ENCODE measurements around the gene ARL15. TPM values are rescaled to one million over a fixed set of nuclear protein-coding genes. Genes with fewer than 3 reads are reported as not detected.

The ARL15 gene
- total and polyA plus RNA-seq, 2 donors (not counting 1 experiment from before 2014, with no cell fraction given) = 5.8 to 20.5 TPM

DNA sequence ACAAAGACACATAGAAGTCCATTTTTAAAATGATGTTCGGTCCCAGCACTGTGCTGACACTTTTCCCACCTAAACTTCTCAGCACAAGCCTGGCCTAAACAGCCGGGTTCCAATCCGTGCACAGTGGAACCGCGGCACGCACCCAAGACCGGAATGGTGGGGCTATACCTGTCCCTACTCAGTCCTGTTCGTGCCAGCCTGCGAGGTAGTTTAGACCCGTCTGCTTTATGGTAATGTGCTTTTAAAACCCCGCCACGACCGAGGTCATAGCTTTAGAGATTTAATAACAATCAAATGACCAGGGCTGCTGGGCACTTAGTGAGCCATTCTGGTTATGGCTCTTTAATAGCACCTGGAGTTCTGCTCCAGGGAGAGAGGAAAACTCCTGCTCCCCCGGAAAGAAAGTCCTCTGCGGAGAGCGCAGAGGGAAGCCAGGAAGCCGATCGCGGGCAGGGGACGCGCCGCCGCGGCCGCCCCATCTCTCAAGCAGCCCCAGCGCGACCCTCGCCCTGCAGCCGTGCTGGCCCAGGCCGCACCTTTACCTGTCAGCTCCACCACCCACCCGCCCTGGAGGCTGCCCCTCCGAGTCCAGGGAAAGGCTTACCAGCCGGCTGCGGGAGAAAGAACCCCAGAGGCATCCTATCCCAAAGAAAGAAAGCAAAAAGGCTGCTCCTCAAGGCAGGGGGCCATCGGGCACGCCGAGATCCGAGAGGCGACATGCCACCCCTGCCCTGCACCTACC, 511 bp downstream of the ARL15 start:
- Histone ChIP-seq H3K27ac (ENCODE audit: low read length in 2 of 2) (peak overlapping the region; percentile 49 to 80), H3K27me3 (replicated peaks in 1 of 4; ENCODE audit: control extremely low read depth in 1 of 4, control insufficient read depth in 3 of 4, insufficient read depth in 4 of 4, low read length in 3 of 4) (peaks cover 0 to 3% (median 1%) of the 10 kb centered on the region in 4 experiments), H3K79me2 (ENCODE audit: control insufficient read depth, insufficient read depth, low read length) (peaks cover 60% of the 10 kb centered on the region), H4K20me1 (ENCODE audit: control insufficient read depth, insufficient read depth, low read length, poor library complexity, severe bottlenecking) (no peaks in the 10 kb centered on the region), H3K4me3 (ENCODE audit: control extremely low read depth in 1 of 5, extremely low read depth in 1 of 5, insufficient read depth in 1 of 5, low read depth in 2 of 5, low read length in 4 of 5) (peak overlapping the region; percentile 73 to 100 (median 88)), H3K36me3 (replicated peaks in 1 of 2; ENCODE audit: control extremely low read depth in 1 of 2, control insufficient read depth in 1 of 2, extremely low read depth in 1 of 2, insufficient read depth in 2 of 2, low read length in 1 of 2) (no peaks in the 10 kb centered on the region), H2AFZ (ENCODE audit: insufficient read depth, low read depth, low read length, poor library complexity, severe bottlenecking) (peak overlapping the region; percentile 92), H3K9me3 (ENCODE audit: control extremely low read depth in 1 of 3, control insufficient read depth in 2 of 3, insufficient read depth in 1 of 3, low read length in 2 of 3) (no peaks in the 10 kb centered on the region), H3K4me2 (replicated peaks; ENCODE audit: low read depth, low read length, poor library complexity, severe bottlenecking) (peak overlapping the region; percentile 80), H3K9ac (ENCODE audit: low read length) (peak overlapping the region; percentile 96), H3K4me1 (ENCODE audit: control insufficient read depth in 2 of 2, insufficient read depth in 2 of 2, low read length in 2 of 2) (peaks cover 8 to 20% of the 10 kb centered on the region in 2 donors)
- Mint-ChIP-seq H3K4me3 (peak overlapping the region; percentile 96), H3K27ac (peak overlapping the region; percentile 90), H3K4me1 (peaks cover 24% of the 10 kb centered on the region), H3K27me3 (peaks cover 12% of the 10 kb centered on the region), H3K9me3 (ENCODE audit: insufficient read depth) (no peaks in the 10 kb centered on the region)
- DNase-seq = no peak
- TF ChIP-seq, protein P1, sequence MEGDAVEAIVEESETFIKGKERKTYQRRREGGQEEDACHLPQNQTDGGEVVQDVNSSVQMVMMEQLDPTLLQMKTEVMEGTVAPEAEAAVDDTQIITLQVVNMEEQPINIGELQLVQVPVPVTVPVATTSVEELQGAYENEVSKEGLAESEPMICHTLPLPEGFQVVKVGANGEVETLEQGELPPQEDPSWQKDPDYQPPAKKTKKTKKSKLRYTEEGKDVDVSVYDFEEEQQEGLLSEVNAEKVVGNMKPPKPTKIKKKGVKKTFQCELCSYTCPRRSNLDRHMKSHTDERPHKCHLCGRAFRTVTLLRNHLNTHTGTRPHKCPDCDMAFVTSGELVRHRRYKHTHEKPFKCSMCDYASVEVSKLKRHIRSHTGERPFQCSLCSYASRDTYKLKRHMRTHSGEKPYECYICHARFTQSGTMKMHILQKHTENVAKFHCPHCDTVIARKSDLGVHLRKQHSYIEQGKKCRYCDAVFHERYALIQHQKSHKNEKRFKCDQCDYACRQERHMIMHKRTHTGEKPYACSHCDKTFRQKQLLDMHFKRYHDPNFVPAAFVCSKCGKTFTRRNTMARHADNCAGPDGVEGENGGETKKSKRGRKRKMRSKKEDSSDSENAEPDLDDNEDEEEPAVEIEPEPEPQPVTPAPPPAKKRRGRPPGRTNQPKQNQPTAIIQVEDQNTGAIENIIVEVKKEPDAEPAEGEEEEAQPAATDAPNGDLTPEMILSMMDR (IDR thresholded peaks at IDR 0.05) = no peak
- TF ChIP-seq EZH2 (IDR thresholded peaks at IDR 0.05; ENCODE audit: borderline replicate concordance, insufficient read depth, low read depth, low read length, poor library complexity, severe bottlenecking) = no peak
- WGBS (ENCODE audit: insufficient coverage) = 1% methylated on average over 39 of the region's 39 CpGs
- intact Hi-C loops (cut with micrococcal nuclease) = loop anchor here (1.0 to 10.0 kb wide), 17 partner anchors 58 to 1685 kb away; partner anchors contain the start of genes CDC20B, DHX29, IL6ST and MOCS2
- ATAC-seq (ENCODE audit: low read depth) = peak; percentile 6
- ChIA-PET CTCF (interaction anchor here (0.9 to 2.9 kb wide), 5 partner anchors 76 to 1510 kb away, joined by 3 to 13 read pairs (median 4); partner anchors contain the start of gene SNX18), POLR2A (no interaction called here)

DNA sequence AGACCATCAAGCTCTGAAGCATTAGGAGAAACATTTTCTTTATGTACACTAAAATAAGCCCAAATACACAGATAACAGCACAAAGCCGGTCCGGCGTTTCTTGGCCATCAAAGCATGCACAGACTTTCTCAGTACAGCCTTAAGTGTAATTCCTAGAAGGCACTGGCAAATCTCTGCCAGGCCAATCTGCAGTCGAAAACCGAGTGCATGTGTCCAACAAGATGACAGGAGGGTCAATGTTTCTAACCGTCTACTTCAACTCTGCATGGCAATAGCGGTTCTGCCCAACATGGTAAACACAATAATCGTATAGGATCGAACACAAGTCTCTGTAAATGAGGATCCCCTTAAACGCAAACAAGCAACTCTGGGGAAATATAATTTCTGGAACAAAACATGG, 1.1 kb downstream of the ARL15 start:
- no peak for TF ChIP-seq EZH2 (IDR thresholded peaks at IDR 0.05; ENCODE audit: borderline replicate concordance, insufficient read depth, low read depth, low read length, poor library complexity, severe bottlenecking)
- TF ChIP-seq, protein P1 (IDR thresholded peaks at IDR 0.05) = no peak
- CTCF ChIA-PET = interaction anchor here (1.3 to 2.9 kb wide), 4 partner anchors 78 to 558 kb away, joined by 3 to 13 read pairs (median 4); partner anchors contain the start of gene SNX18
- no peak for ATAC-seq (ENCODE audit: low read depth)
- peak overlapping the region; percentile 96 for H3K9ac ChIP-seq (ENCODE audit: low read length)
- no peaks in the 10 kb centered on the region for H3K36me3 ChIP-seq (replicated peaks in 1 of 2; ENCODE audit: control extremely low read depth in 1 of 2, control insufficient read depth in 1 of 2, extremely low read depth in 1 of 2, insufficient read depth in 2 of 2, low read length in 1 of 2)
- H3K27me3 ChIP-seq (replicated peaks in 1 of 4; ENCODE audit: control extremely low read depth in 1 of 4, control insufficient read depth in 3 of 4, insufficient read depth in 4 of 4, low read length in 3 of 4) = peaks cover 0 to 3% (median 0%) of the 10 kb centered on the region in 4 experiments
- H3K27ac Mint-ChIP-seq = peak overlapping the region; percentile 38
- H3K4me1 Mint-ChIP-seq = peaks cover 24% of the 10 kb centered on the region
- peaks cover 65% of the 10 kb centered on the region for H3K79me2 ChIP-seq (ENCODE audit: control insufficient read depth, insufficient read depth, low read length)
- no peaks in the 10 kb centered on the region for H3K9me3 ChIP-seq (ENCODE audit: control extremely low read depth in 1 of 3, control insufficient read depth in 2 of 3, insufficient read depth in 1 of 3, low read length in 2 of 3)
- peak overlapping the region; percentile 96 for H3K4me3 Mint-ChIP-seq
- H2AFZ ChIP-seq (ENCODE audit: insufficient read depth, low read depth, low read length, poor library complexity, severe bottlenecking) = peak overlapping the region; percentile 92
- H3K9me3 Mint-ChIP-seq (ENCODE audit: insufficient read depth) = no peaks in the 10 kb centered on the region
- H3K27ac ChIP-seq (ENCODE audit: low read length in 2 of 2) = no peak overlapping the region
- H3K4me1 ChIP-seq (ENCODE audit: control insufficient read depth in 2 of 2, insufficient read depth in 2 of 2, low read length in 2 of 2) = peaks cover 8 to 20% of the 10 kb centered on the region in 2 donors
- H3K27me3 Mint-ChIP-seq = peaks cover 6% of the 10 kb centered on the region
- no peak for DNase-seq
- peak overlapping the region; percentile 73 to 100 (median 88) for H3K4me3 ChIP-seq (ENCODE audit: control extremely low read depth in 1 of 5, extremely low read depth in 1 of 5, insufficient read depth in 1 of 5, low read depth in 2 of 5, low read length in 4 of 5)
- WGBS (ENCODE audit: insufficient coverage) = 61% methylated on average over 7 of the region's 10 CpGs
- H4K20me1 ChIP-seq (ENCODE audit: control insufficient read depth, insufficient read depth, low read length, poor library complexity, severe bottlenecking) = no peaks in the 10 kb centered on the region
- intact Hi-C loops (cut with micrococcal nuclease) = no loop called here
- peak overlapping the region; percentile 80 for H3K4me2 ChIP-seq (replicated peaks; ENCODE audit: low read depth, low read length, poor library complexity, severe bottlenecking)
- POLR2A ChIA-PET = no interaction called here

Measured in B cell (primary cell).